ENCODE data around the gene NELL1.

Gene NELL1

DNA sequence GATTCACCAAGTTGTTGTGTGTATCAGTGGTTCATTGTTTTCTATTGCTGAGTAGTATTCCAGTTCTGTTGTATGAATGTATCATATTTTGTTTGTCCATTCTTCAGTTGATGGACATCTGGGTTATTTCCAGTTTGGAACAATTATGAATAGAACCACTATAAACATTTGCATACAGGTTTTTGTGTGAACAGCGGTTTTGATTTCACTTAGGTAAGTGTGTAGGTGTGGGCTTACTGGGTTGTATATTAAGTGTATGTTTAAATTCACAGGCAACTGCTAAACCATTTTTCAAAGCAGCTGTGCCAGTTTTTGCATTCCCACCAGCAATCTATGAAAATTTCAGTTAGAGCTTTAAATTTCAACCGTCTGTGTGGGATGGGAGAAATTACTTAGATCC is 217.8 kb downstream of the NELL1 start:
- no peak overlapping the region for H2BK120ac ChIP-seq (ENCODE audit: insufficient read depth, low read length, poor library complexity)
- H3K4me3 ChIP-seq (ENCODE audit: low read depth, low read length), result no peak overlapping the region
- H3K18ac ChIP-seq (ENCODE audit: low read length), result no peak overlapping the region
- no peaks in the 10 kb centered on the region for H3K9me3 ChIP-seq (ENCODE audit: insufficient read depth, low read depth, low read length)
- no peak overlapping the region for H4K12ac ChIP-seq (ENCODE audit: low read depth, low read length)
- no peak overlapping the region for H3K27ac ChIP-seq (ENCODE audit: low read depth, low read length)
- H4K8ac ChIP-seq (ENCODE audit: low read depth, low read length), result no peak overlapping the region
- H3K23ac ChIP-seq (ENCODE audit: low read length), result no peak overlapping the region
- H3K4ac ChIP-seq (ENCODE audit: low read depth, low read length), result no peak overlapping the region
- no peak overlapping the region for H2AK5ac ChIP-seq (ENCODE audit: low read length)
- WGBS (ENCODE audit: extremely low coverage, insufficient coverage, insufficient read length), result no CpG with 5 or more reads among the region's 2 CpGs
- H3K79me1 ChIP-seq (ENCODE audit: low read length), result no peaks in the 10 kb centered on the region
- no peak overlapping the region for H3K4me2 ChIP-seq (ENCODE audit: low read length)
- H3K36me3 ChIP-seq (ENCODE audit: control insufficient read depth in 1 of 2, insufficient read depth in 2 of 2, low read length in 2 of 2), result no peaks in the 10 kb centered on the region
- H3K9ac ChIP-seq (ENCODE audit: low read length), result no peak overlapping the region
- H3K14ac ChIP-seq (ENCODE audit: low read length), result no peak overlapping the region
- H2BK12ac ChIP-seq (ENCODE audit: low read length), result no peak overlapping the region
- no peaks in the 10 kb centered on the region for H3K4me1 ChIP-seq (ENCODE audit: control insufficient read depth in 1 of 2, insufficient read depth in 2 of 2, low read length in 2 of 2)
- no peak for DNase-seq
- H3K79me2 ChIP-seq (ENCODE audit: control insufficient read depth, insufficient read depth, low read length, poor library complexity), result no peaks in the 10 kb centered on the region
- no peak overlapping the region for H2BK5ac ChIP-seq (ENCODE audit: low read depth, low read length, poor library complexity)
- H4K91ac ChIP-seq (ENCODE audit: low read depth, low read length), result no peak overlapping the region
- H2AFZ ChIP-seq (ENCODE audit: insufficient read depth, low read length, poor library complexity), result no peak overlapping the region
- H3K27me3 ChIP-seq (ENCODE audit: insufficient read depth, low read length), result no peaks in the 10 kb centered on the region

DNA sequence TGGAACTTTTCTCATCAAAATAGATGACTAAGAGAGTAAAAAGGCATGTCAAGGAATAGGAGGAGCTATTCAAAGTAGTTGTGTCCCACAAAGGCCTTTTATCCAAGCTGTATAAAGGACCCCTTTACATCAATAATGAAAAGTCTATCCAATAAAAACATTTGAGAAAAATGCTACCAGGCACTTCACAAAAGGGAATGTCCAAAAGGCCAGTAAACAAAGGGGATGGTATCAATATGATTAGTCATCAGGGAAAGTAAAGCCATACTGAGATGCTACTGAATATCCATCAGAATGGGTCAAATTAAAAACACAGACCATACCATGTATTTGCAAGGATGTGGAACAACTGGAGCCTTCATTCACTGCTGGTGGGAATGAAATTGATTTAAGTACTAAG is 224.9 kb downstream of the NELL1 start:
- no peak overlapping the region for H4K91ac ChIP-seq (ENCODE audit: low read depth, low read length)
- no peak overlapping the region for H3K14ac ChIP-seq (ENCODE audit: low read length)
- no peak overlapping the region for H3K27ac ChIP-seq (ENCODE audit: low read depth, low read length)
- H3K79me1 ChIP-seq (ENCODE audit: low read length), result no peaks in the 10 kb centered on the region
- H2AK5ac ChIP-seq (ENCODE audit: low read length), result no peak overlapping the region
- H2AFZ ChIP-seq (ENCODE audit: insufficient read depth, low read length, poor library complexity), result no peak overlapping the region
- no peak overlapping the region for H2BK12ac ChIP-seq (ENCODE audit: low read length)
- H3K4ac ChIP-seq (ENCODE audit: low read depth, low read length), result no peak overlapping the region
- no peak overlapping the region for H4K8ac ChIP-seq (ENCODE audit: low read depth, low read length)
- no peak overlapping the region for H2BK5ac ChIP-seq (ENCODE audit: low read depth, low read length, poor library complexity)
- no peak overlapping the region for H3K4me3 ChIP-seq (ENCODE audit: low read depth, low read length)
- H3K9ac ChIP-seq (ENCODE audit: low read length), result no peak overlapping the region
- no peaks in the 10 kb centered on the region for H3K9me3 ChIP-seq (ENCODE audit: insufficient read depth, low read depth, low read length)
- H3K18ac ChIP-seq (ENCODE audit: low read length), result no peak overlapping the region
- no peaks in the 10 kb centered on the region for H3K79me2 ChIP-seq (ENCODE audit: control insufficient read depth, insufficient read depth, low read length, poor library complexity)
- no peaks in the 10 kb centered on the region for H3K36me3 ChIP-seq (ENCODE audit: control insufficient read depth in 1 of 2, insufficient read depth in 2 of 2, low read length in 2 of 2)
- H4K12ac ChIP-seq (ENCODE audit: low read depth, low read length), result no peak overlapping the region
- no peaks in the 10 kb centered on the region for H3K4me1 ChIP-seq (ENCODE audit: control insufficient read depth in 1 of 2, insufficient read depth in 2 of 2, low read length in 2 of 2)
- no peak overlapping the region for H3K4me2 ChIP-seq (ENCODE audit: low read length)
- DNase-seq, result no peak
- H3K23ac ChIP-seq (ENCODE audit: low read length), result no peak overlapping the region
- no peaks in the 10 kb centered on the region for H3K27me3 ChIP-seq (ENCODE audit: insufficient read depth, low read length)
- no peak overlapping the region for H2BK120ac ChIP-seq (ENCODE audit: insufficient read depth, low read length, poor library complexity)

DNA sequence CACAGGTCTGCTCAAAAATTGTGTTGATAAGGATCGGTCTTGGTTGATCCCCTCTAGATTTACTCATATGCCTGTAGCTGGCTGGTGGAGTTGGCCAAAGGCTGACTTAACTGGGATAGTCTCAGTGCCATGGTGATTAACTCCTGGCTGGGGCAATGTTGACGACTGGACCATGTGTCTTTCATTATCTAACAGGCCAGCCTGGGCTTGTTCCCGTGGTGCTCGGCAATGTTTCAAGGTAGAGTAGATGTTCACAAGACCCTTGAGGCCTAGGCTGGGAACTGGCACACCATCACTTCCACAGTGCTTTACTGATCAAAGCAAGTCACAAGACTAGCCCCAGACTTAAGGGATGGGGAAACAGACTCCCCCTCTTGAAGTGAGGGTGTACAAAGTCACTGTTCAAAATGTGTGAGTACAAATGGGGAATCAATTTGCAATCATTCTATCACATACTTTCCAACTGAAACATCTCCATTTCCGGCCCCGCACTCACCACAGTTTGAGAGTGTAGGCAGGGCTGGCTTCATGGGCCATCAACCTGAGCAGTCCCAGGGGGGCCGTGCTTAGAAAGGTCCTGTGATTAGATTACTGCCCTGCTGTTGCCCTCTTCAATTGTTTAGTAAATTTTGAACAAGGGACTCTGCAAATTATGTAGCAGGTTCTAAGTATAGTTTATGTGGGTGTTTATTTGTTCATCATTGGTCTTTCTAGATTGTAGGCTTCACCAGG is 240.8 kb downstream of the NELL1 start:
- H3K9ac ChIP-seq (ENCODE audit: low read length), result no peak overlapping the region
- H3K4me1 ChIP-seq (ENCODE audit: control insufficient read depth in 1 of 2, insufficient read depth in 2 of 2, low read length in 2 of 2), result no peaks in the 10 kb centered on the region
- H3K4me3 ChIP-seq (ENCODE audit: low read depth, low read length), result no peak overlapping the region
- no peak overlapping the region for H3K4ac ChIP-seq (ENCODE audit: low read depth, low read length)
- no peak overlapping the region for H4K12ac ChIP-seq (ENCODE audit: low read depth, low read length)
- H2AK5ac ChIP-seq (ENCODE audit: low read length), result no peak overlapping the region
- H3K4me2 ChIP-seq (ENCODE audit: low read length), result no peak overlapping the region
- H2BK12ac ChIP-seq (ENCODE audit: low read length), result no peak overlapping the region
- no peak overlapping the region for H3K27ac ChIP-seq (ENCODE audit: low read depth, low read length)
- H3K79me2 ChIP-seq (ENCODE audit: control insufficient read depth, insufficient read depth, low read length, poor library complexity), result no peaks in the 10 kb centered on the region
- H4K8ac ChIP-seq (ENCODE audit: low read depth, low read length), result no peak overlapping the region
- H3K27me3 ChIP-seq (ENCODE audit: insufficient read depth, low read length), result no peaks in the 10 kb centered on the region
- no peak overlapping the region for H2AFZ ChIP-seq (ENCODE audit: insufficient read depth, low read length, poor library complexity)
- H3K9me3 ChIP-seq (ENCODE audit: insufficient read depth, low read depth, low read length), result no peaks in the 10 kb centered on the region
- no peak overlapping the region for H2BK120ac ChIP-seq (ENCODE audit: insufficient read depth, low read length, poor library complexity)
- no peaks in the 10 kb centered on the region for H3K36me3 ChIP-seq (ENCODE audit: control insufficient read depth in 1 of 2, insufficient read depth in 2 of 2, low read length in 2 of 2)
- H4K91ac ChIP-seq (ENCODE audit: low read depth, low read length), result no peak overlapping the region
- H3K23ac ChIP-seq (ENCODE audit: low read length), result no peak overlapping the region
- H2BK5ac ChIP-seq (ENCODE audit: low read depth, low read length, poor library complexity), result no peak overlapping the region
- WGBS (ENCODE audit: extremely low coverage, insufficient coverage, insufficient read length), result no CpG with 5 or more reads among the region's 7 CpGs
- DNase-seq, result no peak
- no peak overlapping the region for H3K14ac ChIP-seq (ENCODE audit: low read length)
- H3K18ac ChIP-seq (ENCODE audit: low read length), result no peak overlapping the region
- H3K79me1 ChIP-seq (ENCODE audit: low read length), result no peaks in the 10 kb centered on the region

DNA sequence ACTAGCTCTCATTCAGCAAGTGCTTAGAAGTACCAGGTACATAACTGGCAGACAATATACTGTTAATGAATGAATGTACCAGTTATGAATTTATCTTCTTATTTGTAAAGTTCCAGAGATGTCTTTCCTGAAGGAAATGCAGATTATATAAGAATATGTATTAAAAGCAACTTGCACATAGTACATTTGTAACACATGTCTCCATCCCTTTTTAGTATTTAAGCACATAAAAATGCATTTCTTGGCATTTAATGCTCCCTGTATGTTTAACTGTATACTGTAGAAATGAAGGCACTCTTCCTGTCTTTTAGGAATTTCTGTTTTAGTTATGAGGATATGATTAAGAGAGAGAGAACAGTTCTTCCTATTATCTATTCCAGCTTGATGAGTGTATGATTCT is 241.3 kb downstream of the NELL1 start:
- no peak overlapping the region for H4K91ac ChIP-seq (ENCODE audit: low read depth, low read length)
- no peak overlapping the region for H4K12ac ChIP-seq (ENCODE audit: low read depth, low read length)
- no peak overlapping the region for H2AFZ ChIP-seq (ENCODE audit: insufficient read depth, low read length, poor library complexity)
- H2BK5ac ChIP-seq (ENCODE audit: low read depth, low read length, poor library complexity), result no peak overlapping the region
- no peak overlapping the region for H3K23ac ChIP-seq (ENCODE audit: low read length)
- H3K36me3 ChIP-seq (ENCODE audit: control insufficient read depth in 1 of 2, insufficient read depth in 2 of 2, low read length in 2 of 2), result no peaks in the 10 kb centered on the region
- no peak overlapping the region for H2BK12ac ChIP-seq (ENCODE audit: low read length)
- no peaks in the 10 kb centered on the region for H3K4me1 ChIP-seq (ENCODE audit: control insufficient read depth in 1 of 2, insufficient read depth in 2 of 2, low read length in 2 of 2)
- no peak overlapping the region for H3K14ac ChIP-seq (ENCODE audit: low read length)
- H2BK120ac ChIP-seq (ENCODE audit: insufficient read depth, low read length, poor library complexity), result no peak overlapping the region
- no peak overlapping the region for H3K4ac ChIP-seq (ENCODE audit: low read depth, low read length)
- no peak overlapping the region for H4K8ac ChIP-seq (ENCODE audit: low read depth, low read length)
- H3K9ac ChIP-seq (ENCODE audit: low read length), result no peak overlapping the region
- no peak overlapping the region for H3K4me3 ChIP-seq (ENCODE audit: low read depth, low read length)
- no peaks in the 10 kb centered on the region for H3K79me1 ChIP-seq (ENCODE audit: low read length)
- H3K27ac ChIP-seq (ENCODE audit: low read depth, low read length), result no peak overlapping the region
- no peaks in the 10 kb centered on the region for H3K79me2 ChIP-seq (ENCODE audit: control insufficient read depth, insufficient read depth, low read length, poor library complexity)
- no peak overlapping the region for H3K18ac ChIP-seq (ENCODE audit: low read length)
- no peak overlapping the region for H3K4me2 ChIP-seq (ENCODE audit: low read length)
- no peak overlapping the region for H2AK5ac ChIP-seq (ENCODE audit: low read length)
- DNase-seq, result no peak
- no peaks in the 10 kb centered on the region for H3K27me3 ChIP-seq (ENCODE audit: insufficient read depth, low read length)
- no peaks in the 10 kb centered on the region for H3K9me3 ChIP-seq (ENCODE audit: insufficient read depth, low read depth, low read length)

All from trophoblast cell (in vitro differentiated cells and primary cell).